Bronchial epithelial cell (primary cell): Measurements from ENCODE around the gene PLET1. TPM values are rescaled to one million over a fixed set of nuclear protein-coding genes. Genes with fewer than 3 reads are reported as not detected.

Experiments used
- DNase-seq: peaks from one replicate; pipeline ENCODE4 v3.0.0-alpha.2; 2010; ENCODE audit warnings: low read depth
- FAIRE-seq: peaks from 2 replicates; lab custom pipeline; 2011; peaks lifted over from hg19 to GRCh38; lab: Jason Lieb, UNC
- H3K27me3 ChIP-seq: 2 replicates; pipeline ENCODE4 v1.5.1; 2011; ENCODE audit warnings: low read length; ENCODE audit not compliant: control insufficient read depth, insufficient read depth
- H3K36me3 ChIP-seq: 2 replicates; pipeline ENCODE4 v1.5.1; 2011; ENCODE audit warnings: low read length; ENCODE audit not compliant: control insufficient read depth, insufficient read depth
- H3K4me3 ChIP-seq: 2 replicates; pipeline ENCODE4 v1.5.1; 2011; ENCODE audit warnings: mild to moderate bottlenecking, low read depth, low read length, control low read depth
- total RNA-seq: library from RNA; depleted of rRNA; stranded (reverse); fragments of >200 nt; gene quantifications from 2 replicates; pipeline ENCODE4 v1.2.1, GENCODE V29; 2014
- TF ChIP-seq, protein P1 (sequence below): IDR thresholded peaks from 2 replicates; pipeline ENCODE4 v1.5.1; 2011; ENCODE audit warnings: mild to moderate bottlenecking, moderate library complexity, low read length, control low read depth, inconsistent platforms; ENCODE audit not compliant: insufficient read depth, severe bottlenecking

PLET1 gene
- total RNA-seq, 1 donor from 2014 or later, result not detected

- no peaks in the 10 kb centered on the region for H3K27me3 ChIP-seq
- no peak overlapping the region for H3K4me3 ChIP-seq
- FAIRE-seq, result no peak
- DNase-seq, result no peak
- H3K36me3 ChIP-seq, result no peaks in the 10 kb centered on the region
- TF ChIP-seq, protein P1, sequence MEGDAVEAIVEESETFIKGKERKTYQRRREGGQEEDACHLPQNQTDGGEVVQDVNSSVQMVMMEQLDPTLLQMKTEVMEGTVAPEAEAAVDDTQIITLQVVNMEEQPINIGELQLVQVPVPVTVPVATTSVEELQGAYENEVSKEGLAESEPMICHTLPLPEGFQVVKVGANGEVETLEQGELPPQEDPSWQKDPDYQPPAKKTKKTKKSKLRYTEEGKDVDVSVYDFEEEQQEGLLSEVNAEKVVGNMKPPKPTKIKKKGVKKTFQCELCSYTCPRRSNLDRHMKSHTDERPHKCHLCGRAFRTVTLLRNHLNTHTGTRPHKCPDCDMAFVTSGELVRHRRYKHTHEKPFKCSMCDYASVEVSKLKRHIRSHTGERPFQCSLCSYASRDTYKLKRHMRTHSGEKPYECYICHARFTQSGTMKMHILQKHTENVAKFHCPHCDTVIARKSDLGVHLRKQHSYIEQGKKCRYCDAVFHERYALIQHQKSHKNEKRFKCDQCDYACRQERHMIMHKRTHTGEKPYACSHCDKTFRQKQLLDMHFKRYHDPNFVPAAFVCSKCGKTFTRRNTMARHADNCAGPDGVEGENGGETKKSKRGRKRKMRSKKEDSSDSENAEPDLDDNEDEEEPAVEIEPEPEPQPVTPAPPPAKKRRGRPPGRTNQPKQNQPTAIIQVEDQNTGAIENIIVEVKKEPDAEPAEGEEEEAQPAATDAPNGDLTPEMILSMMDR, result no peak
Measured at GRCh38 chr11:112281726-112282125, 21.1 kb upstream of the PLET1 start.

- Histone ChIP-seq H3K36me3 (no peaks in the 10 kb centered on the region), H3K27me3 (no peaks in the 10 kb centered on the region), H3K4me3 (peak overlapping the region; percentile 21)
- TF ChIP-seq, protein P1, result peak; percentile 77
- DNase-seq (peak; percentile 79), FAIRE-seq (no peak)
Measured at GRCh38 chr11:112280268-112281126, 19.8 kb upstream of the PLET1 start.

DNA sequence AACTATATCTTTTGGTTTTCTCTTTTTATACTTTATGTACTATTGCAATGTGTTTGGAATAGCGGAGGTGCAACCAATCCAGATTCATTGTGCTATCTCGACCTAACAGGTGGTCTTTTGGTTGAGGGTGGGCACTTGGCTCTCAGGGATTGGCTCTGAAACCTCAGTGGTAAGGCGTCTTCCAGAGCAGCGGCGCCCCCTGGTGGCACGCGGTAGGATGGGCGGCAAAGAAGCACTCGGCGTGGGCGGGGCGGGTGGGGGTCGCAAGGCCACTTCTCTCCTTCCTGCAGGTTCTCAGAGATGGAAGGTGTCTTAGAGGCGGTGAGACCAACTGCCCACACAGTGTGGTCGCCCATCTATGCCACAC lies 19.2 kb upstream of the PLET1 start:
- peak overlapping the region; percentile 21 for H3K4me3 ChIP-seq
- H3K36me3 ChIP-seq, result no peaks in the 10 kb centered on the region
- FAIRE-seq, result no peak
- no peaks in the 10 kb centered on the region for H3K27me3 ChIP-seq
- no peak for DNase-seq
- TF ChIP-seq, protein P1, result peak; percentile 82

DNA sequence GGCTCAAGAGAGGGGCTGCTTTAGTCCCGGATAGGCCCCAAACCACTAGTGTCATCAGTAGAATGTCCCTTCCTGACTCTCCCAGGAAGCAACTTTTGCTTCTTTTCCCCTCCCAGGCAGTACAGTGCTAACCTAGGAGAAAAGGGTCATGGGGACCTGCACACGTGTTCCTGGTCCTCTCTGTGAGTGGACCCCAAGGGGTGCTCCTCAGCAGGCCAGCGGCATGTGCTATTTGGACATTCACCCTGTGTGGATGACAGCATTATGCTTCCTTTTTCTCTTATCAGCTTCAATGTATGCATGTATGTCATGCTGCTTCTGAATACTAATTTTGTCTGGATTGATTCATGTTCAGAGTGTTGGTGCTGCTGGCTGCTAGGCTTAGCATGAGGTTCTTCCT lies 18.1 kb upstream of the PLET1 start:
- DNase-seq (no peak), FAIRE-seq (no peak)
- TF ChIP-seq, protein P1, result no peak
- H3K4me3 ChIP-seq, result no peak overlapping the region
- no peaks in the 10 kb centered on the region for H3K27me3 ChIP-seq
- H3K36me3 ChIP-seq, result no peaks in the 10 kb centered on the region

- no peaks in the 10 kb centered on the region for H3K36me3 ChIP-seq
- DNase-seq (no peak), FAIRE-seq (no peak)
- no peak overlapping the region for H3K4me3 ChIP-seq
- no peaks in the 10 kb centered on the region for H3K27me3 ChIP-seq
- TF ChIP-seq, protein P1, result no peak
Measured at GRCh38 chr11:112277941-112278340, 17.3 kb upstream of the PLET1 start.
